Testis (tissue), 2 donors: ENCODE measurements around the gene ENTPD7.

ENCODE experiments used
- POLR2A ChIP-seq: fragments of 450-650 bp; IDR thresholded peaks from one replicate; pipeline ENCODE4 v1.6.1; 2017; ENCODE audit warnings: antibody characterized with exemption, mild to moderate bottlenecking, moderate library complexity
- TF ChIP-seq, protein P1 (sequence below), 3 experiments: fragments of 450-650 bp in 2 of 3; fragments of 200-600 bp in 1 of 3; sonication (generic) in 1 of 3; IDR thresholded peaks; one replicate each; pipeline ENCODE4 v1.5.1; 2016 to 2019; ENCODE audit warnings: antibody characterized with exemption in 3 of 3, mild to moderate bottlenecking in 2 of 3, moderate library complexity in 1 of 3

DNA sequence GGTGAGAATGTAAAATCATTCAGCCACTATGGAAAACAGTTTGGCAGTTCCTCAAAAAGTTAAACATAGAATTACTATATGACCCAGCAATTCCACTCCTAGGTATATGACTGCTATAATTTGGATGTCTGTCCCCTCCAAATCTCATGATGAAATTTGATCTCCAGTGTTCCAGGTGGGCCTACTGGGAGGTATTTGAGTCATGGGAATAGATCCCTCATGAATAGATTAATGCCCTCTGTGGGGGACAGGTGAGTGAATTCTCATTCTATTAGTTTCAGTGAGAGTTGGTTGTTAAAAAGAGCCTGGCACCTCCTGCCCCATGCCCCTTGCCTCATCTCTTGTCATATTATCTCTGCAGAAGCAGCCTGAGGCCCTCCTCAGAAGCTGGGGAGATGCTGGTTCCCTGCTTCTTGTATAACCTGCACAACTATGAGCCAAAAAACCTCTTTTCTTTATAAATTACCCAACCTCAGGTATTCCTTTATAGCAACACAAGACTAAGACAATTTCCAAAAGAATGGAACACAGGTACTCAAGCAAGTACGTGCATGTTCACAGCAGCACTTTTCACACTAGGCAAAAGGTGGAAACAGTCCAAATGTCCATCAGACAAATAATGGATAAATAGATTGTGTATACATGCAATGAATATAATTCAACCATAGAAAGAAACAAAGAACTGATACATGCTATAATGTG is 30.2 kb upstream of the ENTPD7 start:
- TF ChIP-seq POLR2A = no peak
- TF ChIP-seq, protein P1, sequence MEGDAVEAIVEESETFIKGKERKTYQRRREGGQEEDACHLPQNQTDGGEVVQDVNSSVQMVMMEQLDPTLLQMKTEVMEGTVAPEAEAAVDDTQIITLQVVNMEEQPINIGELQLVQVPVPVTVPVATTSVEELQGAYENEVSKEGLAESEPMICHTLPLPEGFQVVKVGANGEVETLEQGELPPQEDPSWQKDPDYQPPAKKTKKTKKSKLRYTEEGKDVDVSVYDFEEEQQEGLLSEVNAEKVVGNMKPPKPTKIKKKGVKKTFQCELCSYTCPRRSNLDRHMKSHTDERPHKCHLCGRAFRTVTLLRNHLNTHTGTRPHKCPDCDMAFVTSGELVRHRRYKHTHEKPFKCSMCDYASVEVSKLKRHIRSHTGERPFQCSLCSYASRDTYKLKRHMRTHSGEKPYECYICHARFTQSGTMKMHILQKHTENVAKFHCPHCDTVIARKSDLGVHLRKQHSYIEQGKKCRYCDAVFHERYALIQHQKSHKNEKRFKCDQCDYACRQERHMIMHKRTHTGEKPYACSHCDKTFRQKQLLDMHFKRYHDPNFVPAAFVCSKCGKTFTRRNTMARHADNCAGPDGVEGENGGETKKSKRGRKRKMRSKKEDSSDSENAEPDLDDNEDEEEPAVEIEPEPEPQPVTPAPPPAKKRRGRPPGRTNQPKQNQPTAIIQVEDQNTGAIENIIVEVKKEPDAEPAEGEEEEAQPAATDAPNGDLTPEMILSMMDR (IDR thresholded peaks at IDR 0.05) = no peak
